ENCODE data around the gene DYNLT1.

DNA sequence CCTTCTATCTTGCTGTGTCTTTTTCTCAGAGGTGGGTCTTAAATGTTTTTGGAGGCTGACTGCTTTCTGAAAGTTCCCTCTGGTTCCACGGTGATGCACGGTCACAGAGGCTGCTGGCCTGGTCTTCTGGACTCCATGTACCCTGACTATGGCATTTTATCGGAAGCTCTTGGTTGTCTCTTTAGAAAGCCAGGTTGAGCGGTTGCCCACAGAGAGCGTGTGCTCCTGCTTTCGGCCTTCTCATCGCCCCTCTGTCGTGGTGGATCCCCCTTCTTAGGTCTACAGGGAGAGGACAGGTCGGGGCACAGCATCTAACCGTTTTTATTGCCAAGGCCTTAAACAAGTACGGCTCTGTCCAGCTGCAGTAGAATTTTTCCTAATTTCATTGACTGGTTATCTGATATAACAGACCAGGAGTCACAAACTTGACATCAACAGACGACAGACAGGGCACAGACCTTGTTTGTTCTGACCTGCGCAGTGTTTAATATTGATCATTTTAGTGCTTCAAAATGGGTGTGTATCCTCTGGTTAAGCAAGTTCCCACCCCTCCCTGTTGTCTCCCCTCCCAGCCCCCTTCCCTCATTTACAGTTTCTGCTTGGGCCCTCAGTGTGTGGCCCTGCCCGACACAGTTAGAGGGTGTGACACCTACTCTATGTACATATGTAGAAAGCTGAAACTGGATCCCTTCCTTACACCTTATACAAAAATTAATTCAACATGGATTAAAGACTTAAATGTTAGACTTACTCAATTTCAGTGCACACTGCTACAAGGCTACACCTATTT, 30.0 kb upstream of the DYNLT1 start:
- TF ChIP-seq, protein P1, sequence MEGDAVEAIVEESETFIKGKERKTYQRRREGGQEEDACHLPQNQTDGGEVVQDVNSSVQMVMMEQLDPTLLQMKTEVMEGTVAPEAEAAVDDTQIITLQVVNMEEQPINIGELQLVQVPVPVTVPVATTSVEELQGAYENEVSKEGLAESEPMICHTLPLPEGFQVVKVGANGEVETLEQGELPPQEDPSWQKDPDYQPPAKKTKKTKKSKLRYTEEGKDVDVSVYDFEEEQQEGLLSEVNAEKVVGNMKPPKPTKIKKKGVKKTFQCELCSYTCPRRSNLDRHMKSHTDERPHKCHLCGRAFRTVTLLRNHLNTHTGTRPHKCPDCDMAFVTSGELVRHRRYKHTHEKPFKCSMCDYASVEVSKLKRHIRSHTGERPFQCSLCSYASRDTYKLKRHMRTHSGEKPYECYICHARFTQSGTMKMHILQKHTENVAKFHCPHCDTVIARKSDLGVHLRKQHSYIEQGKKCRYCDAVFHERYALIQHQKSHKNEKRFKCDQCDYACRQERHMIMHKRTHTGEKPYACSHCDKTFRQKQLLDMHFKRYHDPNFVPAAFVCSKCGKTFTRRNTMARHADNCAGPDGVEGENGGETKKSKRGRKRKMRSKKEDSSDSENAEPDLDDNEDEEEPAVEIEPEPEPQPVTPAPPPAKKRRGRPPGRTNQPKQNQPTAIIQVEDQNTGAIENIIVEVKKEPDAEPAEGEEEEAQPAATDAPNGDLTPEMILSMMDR (IDR thresholded peaks at IDR 0.05) = no peak
- no peak for TF ChIP-seq POLR2A (IDR thresholded peaks at IDR 0.05; ENCODE audit: low read depth)
- no peak for TF ChIP-seq POLR2AphosphoS5 (IDR thresholded peaks at IDR 0.05)
